Ishikawa (cell line): ENCODE results near the gene CSNK1G1.

Experiments used
- CEBPB ChIP-seq: IDR thresholded peaks from 2 replicates; pipeline ENCODE4 v1.6.1; 2012
- CREB1 ChIP-seq: IDR thresholded peaks from 2 replicates; pipeline ENCODE4 v1.6.1; 2012; ENCODE audit warnings: low read depth
- EGR1 ChIP-seq: IDR thresholded peaks from 2 replicates; pipeline ENCODE4 v1.6.1; 2012
- EP300 ChIP-seq: IDR thresholded peaks from 2 replicates; pipeline ENCODE4 v1.6.1; 2012; ENCODE audit warnings: borderline replicate concordance
- FOXM1 ChIP-seq: IDR thresholded peaks from 2 replicates; pipeline ENCODE4 v1.6.1; 2012; ENCODE audit warnings: low read depth, borderline replicate concordance
- MAX ChIP-seq: IDR thresholded peaks from 2 replicates; pipeline ENCODE4 v1.6.1; 2012
- NFIC ChIP-seq: IDR thresholded peaks from 2 replicates; pipeline ENCODE4 v1.6.1; 2012
- RAD21 ChIP-seq: IDR thresholded peaks from 2 replicates; pipeline ENCODE4 v1.6.1; 2012; ENCODE audit warnings: low read depth
- TAF1 ChIP-seq: IDR thresholded peaks from 2 replicates; pipeline ENCODE4 v1.6.1; 2012; ENCODE audit warnings: low read depth, mild to moderate bottlenecking
- TCF12 ChIP-seq: IDR thresholded peaks from 2 replicates; pipeline ENCODE4 v1.6.1; 2012; ENCODE audit warnings: low read depth
- TEAD4 ChIP-seq: IDR thresholded peaks from 2 replicates; pipeline ENCODE4 v1.6.1; 2012
- YY1 ChIP-seq: IDR thresholded peaks from 2 replicates; pipeline ENCODE4 v1.6.1; 2012; ENCODE audit warnings: low read depth
- ZBTB7A ChIP-seq: IDR thresholded peaks from 2 replicates; pipeline ENCODE4 v1.6.1; 2012; ENCODE audit warnings: low read depth
- TF ChIP-seq, protein P1 (sequence below): IDR thresholded peaks from 2 replicates; pipeline ENCODE4 v1.6.1; 2012
- TF ChIP-seq, protein P2 (sequence below): IDR thresholded peaks from 2 replicates; pipeline ENCODE4 v1.6.1; 2012; ENCODE audit warnings: low read depth, mild to moderate bottlenecking

Gene CSNK1G1

GRCh38 chr15:64314456-64314855 lies 41.5 kb downstream of the CSNK1G1 start:
- no peak for TF ChIP-seq RAD21
- no peak for TF ChIP-seq MAX
- TF ChIP-seq NFIC, result no peak
- TF ChIP-seq TAF1, result no peak
- TF ChIP-seq TCF12, result no peak
- no peak for TF ChIP-seq YY1
- no peak for TF ChIP-seq ZBTB7A
- TF ChIP-seq, protein P1, sequence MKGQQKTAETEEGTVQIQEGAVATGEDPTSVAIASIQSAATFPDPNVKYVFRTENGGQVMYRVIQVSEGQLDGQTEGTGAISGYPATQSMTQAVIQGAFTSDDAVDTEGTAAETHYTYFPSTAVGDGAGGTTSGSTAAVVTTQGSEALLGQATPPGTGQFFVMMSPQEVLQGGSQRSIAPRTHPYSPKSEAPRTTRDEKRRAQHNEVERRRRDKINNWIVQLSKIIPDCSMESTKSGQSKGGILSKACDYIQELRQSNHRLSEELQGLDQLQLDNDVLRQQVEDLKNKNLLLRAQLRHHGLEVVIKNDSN, result no peak
- TF ChIP-seq CREB1, result no peak
- no peak for TF ChIP-seq EP300
- TF ChIP-seq EGR1, result no peak
- TF ChIP-seq FOXM1, result no peak
- TF ChIP-seq, protein P2, sequence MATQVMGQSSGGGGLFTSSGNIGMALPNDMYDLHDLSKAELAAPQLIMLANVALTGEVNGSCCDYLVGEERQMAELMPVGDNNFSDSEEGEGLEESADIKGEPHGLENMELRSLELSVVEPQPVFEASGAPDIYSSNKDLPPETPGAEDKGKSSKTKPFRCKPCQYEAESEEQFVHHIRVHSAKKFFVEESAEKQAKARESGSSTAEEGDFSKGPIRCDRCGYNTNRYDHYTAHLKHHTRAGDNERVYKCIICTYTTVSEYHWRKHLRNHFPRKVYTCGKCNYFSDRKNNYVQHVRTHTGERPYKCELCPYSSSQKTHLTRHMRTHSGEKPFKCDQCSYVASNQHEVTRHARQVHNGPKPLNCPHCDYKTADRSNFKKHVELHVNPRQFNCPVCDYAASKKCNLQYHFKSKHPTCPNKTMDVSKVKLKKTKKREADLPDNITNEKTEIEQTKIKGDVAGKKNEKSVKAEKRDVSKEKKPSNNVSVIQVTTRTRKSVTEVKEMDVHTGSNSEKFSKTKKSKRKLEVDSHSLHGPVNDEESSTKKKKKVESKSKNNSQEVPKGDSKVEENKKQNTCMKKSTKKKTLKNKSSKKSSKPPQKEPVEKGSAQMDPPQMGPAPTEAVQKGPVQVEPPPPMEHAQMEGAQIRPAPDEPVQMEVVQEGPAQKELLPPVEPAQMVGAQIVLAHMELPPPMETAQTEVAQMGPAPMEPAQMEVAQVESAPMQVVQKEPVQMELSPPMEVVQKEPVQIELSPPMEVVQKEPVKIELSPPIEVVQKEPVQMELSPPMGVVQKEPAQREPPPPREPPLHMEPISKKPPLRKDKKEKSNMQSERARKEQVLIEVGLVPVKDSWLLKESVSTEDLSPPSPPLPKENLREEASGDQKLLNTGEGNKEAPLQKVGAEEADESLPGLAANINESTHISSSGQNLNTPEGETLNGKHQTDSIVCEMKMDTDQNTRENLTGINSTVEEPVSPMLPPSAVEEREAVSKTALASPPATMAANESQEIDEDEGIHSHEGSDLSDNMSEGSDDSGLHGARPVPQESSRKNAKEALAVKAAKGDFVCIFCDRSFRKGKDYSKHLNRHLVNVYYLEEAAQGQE, result no peak
- no peak for TF ChIP-seq TEAD4
- TF ChIP-seq CEBPB, result no peak

- TF ChIP-seq MAX, result 0 out of 2 replicates have a peak, but pooled peaks have one; percentile 10
- TF ChIP-seq, protein P1, result no peak
- TF ChIP-seq TEAD4, result peak; percentile 42; the same call in 1 of the 2 replicates
- no peak for TF ChIP-seq EGR1
- no peak for TF ChIP-seq FOXM1
- TF ChIP-seq CEBPB, result no peak
Observed at GRCh38 chr15:64311566-64311965, 44.4 kb downstream of the CSNK1G1 start.

DNA sequence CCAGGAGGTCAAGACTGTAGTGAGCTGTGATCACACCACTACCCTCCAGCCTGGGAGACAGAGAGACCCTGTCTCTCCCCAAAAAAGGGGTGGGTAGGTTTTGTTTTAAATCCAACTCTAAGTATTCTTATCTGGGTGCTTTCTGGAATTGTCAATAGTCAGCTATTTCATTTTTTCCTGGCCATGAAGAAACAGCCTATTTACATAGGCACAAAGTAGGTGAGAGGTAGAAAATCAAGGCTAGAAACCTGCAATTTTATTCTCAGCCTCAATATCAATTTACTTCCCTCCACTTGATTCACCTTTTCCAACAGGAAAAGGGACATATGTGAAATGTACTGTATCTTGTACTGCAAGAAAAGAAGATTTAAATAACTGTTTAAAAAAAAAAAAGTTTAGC lies 45.9 kb downstream of the CSNK1G1 start:
- TF ChIP-seq NFIC (no peak), EP300 (no peak), EGR1 (no peak), RAD21 (no peak), FOXM1 (no peak), MAX (no peak), TCF12 (no peak), CEBPB (no peak), YY1 (no peak), TEAD4 (no peak), ZBTB7A (no peak), CREB1 (no peak), TAF1 (no peak)
- TF ChIP-seq, protein P1, result no peak
- TF ChIP-seq, protein P2, result no peak

DNA sequence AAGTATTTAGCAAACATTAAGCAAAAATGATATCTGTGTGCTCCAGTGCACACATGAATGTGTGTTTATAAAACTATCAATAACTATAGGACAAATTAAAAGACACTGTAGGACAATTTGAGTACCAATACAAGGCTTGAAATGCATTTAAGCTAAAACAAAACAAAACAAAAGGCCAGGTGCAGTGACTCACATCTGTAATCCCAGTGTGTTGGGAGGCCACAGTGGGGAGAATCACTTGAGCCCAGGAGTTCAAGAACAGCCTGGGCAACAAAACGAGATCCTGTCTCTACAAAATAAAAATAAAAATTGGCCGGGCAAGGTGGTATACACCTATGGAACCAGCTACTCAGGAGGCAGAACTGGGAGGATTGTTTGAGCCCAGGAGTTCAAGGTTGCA lies 50.7 kb downstream of the CSNK1G1 start:
- TF ChIP-seq TAF1 (no peak), EGR1 (no peak), TEAD4 (no peak), NFIC (no peak), RAD21 (no peak), FOXM1 (no peak), YY1 (no peak), ZBTB7A (no peak), TCF12 (no peak), CREB1 (no peak), CEBPB (no peak), MAX (no peak), EP300 (no peak)
- TF ChIP-seq, protein P1, result no peak
- TF ChIP-seq, protein P2, result no peak
